ENCODE results near the gene FGFRL1.

FGFRL1 gene

DNA sequence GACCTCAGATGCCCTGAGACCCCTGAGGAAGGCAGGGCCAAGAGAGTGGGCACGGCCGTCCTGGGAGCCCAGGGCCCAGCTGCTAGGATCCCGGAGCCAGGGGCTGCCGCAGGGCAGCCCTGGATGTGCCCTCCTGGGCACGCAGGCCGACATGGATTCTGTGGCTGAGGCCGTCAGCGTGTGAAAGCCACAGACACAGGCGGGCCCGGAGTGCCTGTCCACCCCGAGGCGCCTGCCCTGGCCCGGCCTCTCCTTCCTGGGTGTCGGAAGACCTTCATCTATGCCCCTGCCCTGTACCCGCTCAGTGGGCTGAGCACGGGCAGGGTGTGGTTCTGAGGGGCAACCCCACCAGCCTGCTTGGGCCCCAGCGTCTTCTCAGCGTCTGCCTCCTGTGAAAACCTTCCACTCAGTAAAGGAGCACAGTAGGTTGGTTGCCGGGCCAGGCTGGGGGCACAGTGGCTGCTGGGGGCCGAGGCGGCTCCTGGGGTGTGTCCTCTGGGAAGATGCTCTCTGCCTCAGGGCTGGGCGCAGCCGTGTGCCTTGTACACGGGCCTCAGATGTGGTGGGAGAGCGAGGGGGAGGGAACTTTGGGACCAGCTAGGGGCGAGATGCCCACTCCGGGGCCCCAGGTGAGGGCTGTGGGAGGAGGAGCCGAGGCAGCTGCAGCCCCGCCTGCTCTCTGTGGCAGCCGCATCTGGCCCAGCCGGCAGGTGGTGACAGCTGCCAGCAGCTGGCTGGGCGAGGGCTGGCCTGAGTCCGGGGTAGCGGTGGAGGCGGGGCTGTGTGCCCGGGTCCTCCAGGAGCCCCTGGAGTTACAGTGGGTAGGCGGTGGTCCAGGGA is 20.8 kb downstream of the FGFRL1 start:
- Histone ChIP-seq H3K4me2 (ENCODE audit: low read length) (no peak overlapping the region), H3K9me2 (ENCODE audit: low read depth, low read length) (no peaks in the 10 kb centered on the region), H2AFZ (ENCODE audit: low read length) (no peak overlapping the region), H3K36me3 (ENCODE audit: insufficient read depth, low read length) (no peaks in the 10 kb centered on the region), H3K9ac (ENCODE audit: low read length) (no peak overlapping the region), H3K27ac (ENCODE audit: low read depth, low read length, poor library complexity, severe bottlenecking) (no peak overlapping the region), H3F3A (ENCODE audit: insufficient read depth, low read length) (no peaks in the 10 kb centered on the region), H3K4me3 (ENCODE audit: low read depth, low read length, poor library complexity, severe bottlenecking) (no peak overlapping the region), H3K9me3 (ENCODE audit: low read length) (no peaks in the 10 kb centered on the region), H3K4me1 (ENCODE audit: insufficient read depth, low read length, severe bottlenecking) (no peaks in the 10 kb centered on the region), H3K27me3 (ENCODE audit: insufficient read depth, low read length) (no peaks in the 10 kb centered on the region), H4K20me1 (ENCODE audit: insufficient read depth, low read length) (no peaks in the 10 kb centered on the region), H3K79me2 (ENCODE audit: insufficient read depth, low read length) (no peaks in the 10 kb centered on the region)
- TF ChIP-seq, protein P1, sequence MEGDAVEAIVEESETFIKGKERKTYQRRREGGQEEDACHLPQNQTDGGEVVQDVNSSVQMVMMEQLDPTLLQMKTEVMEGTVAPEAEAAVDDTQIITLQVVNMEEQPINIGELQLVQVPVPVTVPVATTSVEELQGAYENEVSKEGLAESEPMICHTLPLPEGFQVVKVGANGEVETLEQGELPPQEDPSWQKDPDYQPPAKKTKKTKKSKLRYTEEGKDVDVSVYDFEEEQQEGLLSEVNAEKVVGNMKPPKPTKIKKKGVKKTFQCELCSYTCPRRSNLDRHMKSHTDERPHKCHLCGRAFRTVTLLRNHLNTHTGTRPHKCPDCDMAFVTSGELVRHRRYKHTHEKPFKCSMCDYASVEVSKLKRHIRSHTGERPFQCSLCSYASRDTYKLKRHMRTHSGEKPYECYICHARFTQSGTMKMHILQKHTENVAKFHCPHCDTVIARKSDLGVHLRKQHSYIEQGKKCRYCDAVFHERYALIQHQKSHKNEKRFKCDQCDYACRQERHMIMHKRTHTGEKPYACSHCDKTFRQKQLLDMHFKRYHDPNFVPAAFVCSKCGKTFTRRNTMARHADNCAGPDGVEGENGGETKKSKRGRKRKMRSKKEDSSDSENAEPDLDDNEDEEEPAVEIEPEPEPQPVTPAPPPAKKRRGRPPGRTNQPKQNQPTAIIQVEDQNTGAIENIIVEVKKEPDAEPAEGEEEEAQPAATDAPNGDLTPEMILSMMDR (IDR thresholded peaks at IDR 0.05; ENCODE audit: low read length) = no peak
- no peak for TF ChIP-seq EZH2 (IDR thresholded peaks at IDR 0.05; ENCODE audit: borderline replicate concordance, low read length)

DNA sequence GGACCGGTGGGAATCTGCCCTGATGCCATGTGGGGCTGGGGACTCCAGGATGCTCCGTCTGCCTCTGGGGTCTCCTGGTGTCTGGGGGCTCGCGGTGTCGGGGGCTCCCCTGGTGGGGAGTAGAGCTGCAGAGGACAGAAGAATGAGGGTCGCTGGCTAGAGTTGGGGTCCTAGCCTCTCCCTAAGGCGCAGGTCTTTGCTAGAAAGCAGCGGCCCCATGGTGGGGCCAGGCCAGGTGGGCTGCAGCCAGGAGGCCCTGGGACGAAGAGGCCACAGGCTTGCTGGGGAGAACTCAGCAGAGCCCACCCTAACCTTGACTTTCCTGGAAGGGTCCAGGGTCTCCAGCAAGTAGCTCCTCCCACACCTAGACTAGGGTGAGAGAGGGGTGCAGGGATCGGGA is 21.4 kb downstream of the FGFRL1 start:
- Histone ChIP-seq H3K79me2 (ENCODE audit: insufficient read depth, low read length) (no peaks in the 10 kb centered on the region), H3K36me3 (ENCODE audit: insufficient read depth, low read length) (no peaks in the 10 kb centered on the region), H3K4me1 (ENCODE audit: insufficient read depth, low read length, severe bottlenecking) (no peaks in the 10 kb centered on the region), H4K20me1 (ENCODE audit: insufficient read depth, low read length) (no peaks in the 10 kb centered on the region), H3K9me3 (ENCODE audit: low read length) (no peaks in the 10 kb centered on the region), H3K9me2 (ENCODE audit: low read depth, low read length) (no peaks in the 10 kb centered on the region), H3K27ac (ENCODE audit: low read depth, low read length, poor library complexity, severe bottlenecking) (no peak overlapping the region), H3F3A (ENCODE audit: insufficient read depth, low read length) (no peaks in the 10 kb centered on the region), H2AFZ (ENCODE audit: low read length) (no peak overlapping the region), H3K27me3 (ENCODE audit: insufficient read depth, low read length) (no peaks in the 10 kb centered on the region), H3K4me3 (ENCODE audit: low read depth, low read length, poor library complexity, severe bottlenecking) (no peak overlapping the region), H3K9ac (ENCODE audit: low read length) (no peak overlapping the region), H3K4me2 (ENCODE audit: low read length) (no peak overlapping the region)
- TF ChIP-seq EZH2 (IDR thresholded peaks at IDR 0.05; ENCODE audit: borderline replicate concordance, low read length) = no peak
- TF ChIP-seq, protein P1 (IDR thresholded peaks at IDR 0.05; ENCODE audit: low read length) = no peak

DNA sequence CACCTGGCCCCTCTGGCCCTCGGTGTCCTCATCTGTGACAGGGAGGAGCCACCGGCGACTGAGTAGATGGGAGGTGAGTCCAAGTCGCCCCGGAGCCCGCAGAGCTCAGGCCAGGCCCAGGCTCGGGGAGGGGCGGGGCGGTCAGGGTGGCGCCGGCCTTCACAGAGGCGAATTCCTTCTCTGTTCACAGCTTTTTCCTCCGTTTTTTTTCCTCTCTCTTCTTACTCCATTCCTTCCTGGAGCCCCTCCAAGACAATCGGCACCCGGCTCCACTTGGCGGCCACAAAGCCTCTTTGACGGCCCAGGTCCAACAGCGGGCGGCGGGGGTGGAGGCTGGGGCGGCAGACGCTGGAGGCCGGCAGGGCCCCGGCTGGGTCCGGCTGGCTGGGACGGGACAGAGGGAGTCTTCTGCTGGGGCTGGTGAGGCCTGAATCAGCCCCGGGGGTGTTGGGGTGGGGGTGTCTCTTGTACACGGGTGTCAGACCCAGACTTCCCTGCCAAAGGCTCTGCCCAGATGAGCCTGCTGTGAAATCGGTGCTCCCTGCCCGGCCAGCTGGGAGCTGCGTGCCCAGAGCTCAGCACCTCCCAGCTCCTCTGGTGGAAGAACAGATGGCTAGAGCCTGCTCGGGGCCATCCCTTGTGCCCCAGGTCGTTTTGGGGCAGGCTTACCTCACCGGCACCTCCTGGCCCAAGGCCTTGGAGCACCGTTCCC is 22.6 kb downstream of the FGFRL1 start:
- Histone ChIP-seq H4K20me1 (ENCODE audit: insufficient read depth, low read length) (no peaks in the 10 kb centered on the region), H3K9ac (ENCODE audit: low read length) (no peak overlapping the region), H3K36me3 (ENCODE audit: insufficient read depth, low read length) (no peaks in the 10 kb centered on the region), H3F3A (ENCODE audit: insufficient read depth, low read length) (no peaks in the 10 kb centered on the region), H3K27ac (ENCODE audit: low read depth, low read length, poor library complexity, severe bottlenecking) (no peak overlapping the region), H2AFZ (ENCODE audit: low read length) (no peak overlapping the region), H3K9me3 (ENCODE audit: low read length) (no peaks in the 10 kb centered on the region), H3K9me2 (ENCODE audit: low read depth, low read length) (no peaks in the 10 kb centered on the region), H3K4me3 (ENCODE audit: low read depth, low read length, poor library complexity, severe bottlenecking) (no peak overlapping the region), H3K27me3 (ENCODE audit: insufficient read depth, low read length) (no peaks in the 10 kb centered on the region), H3K4me1 (ENCODE audit: insufficient read depth, low read length, severe bottlenecking) (no peaks in the 10 kb centered on the region), H3K4me2 (ENCODE audit: low read length) (no peak overlapping the region), H3K79me2 (ENCODE audit: insufficient read depth, low read length) (no peaks in the 10 kb centered on the region)
- TF ChIP-seq, protein P1 (IDR thresholded peaks at IDR 0.05; ENCODE audit: low read length) = no peak
- no peak for TF ChIP-seq EZH2 (IDR thresholded peaks at IDR 0.05; ENCODE audit: borderline replicate concordance, low read length)

Data from OCI-LY1 (cell line).